ENCODE results near the gene CCDC6. TPM values are rescaled to one million over a fixed set of nuclear protein-coding genes. Genes with fewer than 3 reads are reported as not detected.
A peak's percentile ranks its signal among the peaks of the same experiment; 100 is the strongest.

The CCDC6 gene
- 58.4 and 59.0 TPM in 2 replicates for total RNA-seq (2021)
- long read RNA-seq, full-length matches to known transcripts = 13 of 41 reads
- long read RNA-seq, partial matches to known transcripts = 4 of 41 reads
- long read RNA-seq, other reads (novel, unspliced or antisense) = 24 of 41 reads

GRCh38 chr10:59906417-59907202, at the start of gene CCDC6:
Gene CCDC6, minus strand, starts transcription at chr10:59906556. Its CDS starts 132 bp downstream, at chr10:59906424.
- Histone ChIP-seq H2BK15ac (ENCODE audit: low read depth, low read length) (no peak within 1 kb of the TSS), H3K9ac (ENCODE audit: extremely low read depth, insufficient read length, low read length) (peak within 1 kb of the TSS; percentile 82), H2BK120ac (ENCODE audit: low read depth, low read length, poor library complexity, severe bottlenecking) (no peak within 1 kb of the TSS), H4K91ac (ENCODE audit: insufficient read length, low read depth, low read length) (no peak within 1 kb of the TSS), H3K4ac (ENCODE audit: low read depth, low read length) (no peak within 1 kb of the TSS), H3K18ac (ENCODE audit: insufficient read length, low read depth, low read length) (peak within 1 kb of the TSS; percentile 81), H3K56ac (ENCODE audit: insufficient read length, low read depth, low read length) (no peak within 1 kb of the TSS), H4K5ac (ENCODE audit: insufficient read length, low read depth, low read length) (no peak within 1 kb of the TSS), H3K79me2 (ENCODE audit: insufficient read depth, low read length) (peaks cover 38% of the 10 kb centered on the region), H3K9me3 (ENCODE audit: control insufficient read depth, low read depth, low read length) (no peaks in the 10 kb centered on the region), H2AFZ (ENCODE audit: low read length) (no peak within 1 kb of the TSS), H3K4me1 (ENCODE audit: insufficient read depth, low read length) (peaks cover 6% of the 10 kb centered on the region; the same call in 1 of the 2 replicates), H3K14ac (ENCODE audit: insufficient read depth, low read length) (peak within 1 kb of the TSS; percentile 84), H2BK5ac (ENCODE audit: insufficient read length, low read length) (peak within 1 kb of the TSS; percentile 61), H2BK20ac (ENCODE audit: low read depth, low read length, poor library complexity, severe bottlenecking) (no peak within 1 kb of the TSS), H3K27me3 (ENCODE audit: insufficient read depth, low read length) (no peaks in the 10 kb centered on the region), H3K23ac (ENCODE audit: insufficient read length, low read depth, low read length) (no peak within 1 kb of the TSS), H3T11ph (ENCODE audit: low read length) (no peak within 1 kb of the TSS), H3K27ac (ENCODE audit: insufficient read length, low read depth, low read length) (peak within 1 kb of the TSS; percentile 72), H3K79me1 (ENCODE audit: insufficient read depth, low read depth, low read length, poor library complexity, severe bottlenecking) (no peaks in the 10 kb centered on the region), H2BK12ac (ENCODE audit: insufficient read length, low read depth, low read length) (peak within 1 kb of the TSS; percentile 19), H4K20me1 (ENCODE audit: control insufficient read depth, insufficient read depth, insufficient read length) (no peaks in the 10 kb centered on the region), H2AK5ac (ENCODE audit: insufficient read length, low read length) (no peak within 1 kb of the TSS), H3K23me2 (ENCODE audit: insufficient read length, low read depth, low read length, poor library complexity, severe bottlenecking) (peaks cover 15% of the 10 kb centered on the region), H4K8ac (replicated peaks; ENCODE audit: insufficient read length, low read depth, low read length) (no peak within 1 kb of the TSS), H3K4me2 (ENCODE audit: insufficient read depth, insufficient read length, low read length) (peak within 1 kb of the TSS; percentile 95)
- no CpG with 5 or more reads among the region's 64 CpGs for WGBS (ENCODE audit: extremely low coverage, insufficient read length, low lambda C conversion rate)
- TF ChIP-seq, protein P1, sequence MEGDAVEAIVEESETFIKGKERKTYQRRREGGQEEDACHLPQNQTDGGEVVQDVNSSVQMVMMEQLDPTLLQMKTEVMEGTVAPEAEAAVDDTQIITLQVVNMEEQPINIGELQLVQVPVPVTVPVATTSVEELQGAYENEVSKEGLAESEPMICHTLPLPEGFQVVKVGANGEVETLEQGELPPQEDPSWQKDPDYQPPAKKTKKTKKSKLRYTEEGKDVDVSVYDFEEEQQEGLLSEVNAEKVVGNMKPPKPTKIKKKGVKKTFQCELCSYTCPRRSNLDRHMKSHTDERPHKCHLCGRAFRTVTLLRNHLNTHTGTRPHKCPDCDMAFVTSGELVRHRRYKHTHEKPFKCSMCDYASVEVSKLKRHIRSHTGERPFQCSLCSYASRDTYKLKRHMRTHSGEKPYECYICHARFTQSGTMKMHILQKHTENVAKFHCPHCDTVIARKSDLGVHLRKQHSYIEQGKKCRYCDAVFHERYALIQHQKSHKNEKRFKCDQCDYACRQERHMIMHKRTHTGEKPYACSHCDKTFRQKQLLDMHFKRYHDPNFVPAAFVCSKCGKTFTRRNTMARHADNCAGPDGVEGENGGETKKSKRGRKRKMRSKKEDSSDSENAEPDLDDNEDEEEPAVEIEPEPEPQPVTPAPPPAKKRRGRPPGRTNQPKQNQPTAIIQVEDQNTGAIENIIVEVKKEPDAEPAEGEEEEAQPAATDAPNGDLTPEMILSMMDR (conservative IDR thresholded peaks at IDR 0.05) = peak; percentile 77
- peaks cover 0 to 1% of the 10 kb centered on the region in 2 experiments; a peak in 1 of 5 replicates for H3K9me3 Mint-ChIP-seq
- peaks cover 1 to 10% (median 7%) of the 10 kb centered on the region in 3 experiments; a peak in 6 of 7 replicates for H3K36me3 Mint-ChIP-seq (ENCODE audit: insufficient read depth in 1 of 3, low read depth in 3 of 3)
- H3K4me1 Mint-ChIP-seq = peaks cover 44 to 54% of the 10 kb centered on the region in 2 experiments
- peak; percentile 89 for DNase-seq
- H3K4me3 Mint-ChIP-seq = peak within 1 kb of the TSS; percentile 92 to 98
- H3K27ac Mint-ChIP-seq = peak within 1 kb of the TSS; percentile 98 to 99 (median 99)
- no peaks in the 10 kb centered on the region for H3K27me3 Mint-ChIP-seq (ENCODE audit: low read depth)
